GM19023 (cell line): Measurements from ENCODE around the gene TMEM238.
A peak's percentile ranks its signal among the peaks of the same experiment; 100 is the strongest.
"Not testable (repeated sequence)": the region's sequence is repeated elsewhere in the genome, so short reads cannot be mapped to it uniquely, and the experiment has no call there.

ENCODE experiments used
- ATAC-seq: cut with Tn5 transposase; IDR thresholded peaks from one replicate; pipeline ENCODE4 v1.9.1; 2021; ENCODE audit warnings: mild to moderate bottlenecking, moderate library complexity; ENCODE audit not compliant: unreplicated experiment

Gene TMEM238

GRCh38 chr19:55402509-55402908 is 18.4 kb upstream of the TMEM238 start:
- no peak for ATAC-seq

- ATAC-seq, result not testable (repeated sequence)
Measured at GRCh38 chr19:55401390-55401789, 17.3 kb upstream of the TMEM238 start.

GRCh38 chr19:55400281-55401087 is 16.4 kb upstream of the TMEM238 start:
- ATAC-seq, result no peak

- no peak for ATAC-seq
Measured at GRCh38 chr19:55398200-55398925, 14.3 kb upstream of the TMEM238 start.

- no peak for ATAC-seq
Measured at GRCh38 chr19:55392820-55393761, 9.0 kb upstream of the TMEM238 start.

- no peak for ATAC-seq
Measured at GRCh38 chr19:55391702-55392615, 7.9 kb upstream of the TMEM238 start.

- ATAC-seq, result no peak
Measured at GRCh38 chr19:55391191-55391670, 7.1 kb upstream of the TMEM238 start.

GRCh38 chr19:55390461-55390880 is 6.4 kb upstream of the TMEM238 start:
- no peak for ATAC-seq

- ATAC-seq, result no peak
Measured at GRCh38 chr19:55389386-55390317, 5.6 kb upstream of the TMEM238 start.

GRCh38 chr19:55387736-55388497 is 3.8 kb upstream of the TMEM238 start:
- no peak for ATAC-seq

- no peak for ATAC-seq
Measured at GRCh38 chr19:55386493-55386971, 2.4 kb upstream of the TMEM238 start.

- ATAC-seq, result peak; percentile 69
Measured at GRCh38 chr19:55385724-55386492, 1.8 kb upstream of the TMEM238 start, which contains the start of gene RPL28. Gene RPL28 (plus strand): TSS chr19:55385932. CDS start chr19:55386358, 426 bp downstream.

- ATAC-seq, result peak; percentile 52
Measured at GRCh38 chr19:55384920-55385723, 1.0 kb upstream of the TMEM238 start.

GRCh38 chr19:55383279-55384130 is 587 bp downstream of the TMEM238 start:
- no peak for ATAC-seq

- no peak for ATAC-seq
Measured at GRCh38 chr19:55382522-55383054, 1.5 kb downstream of the TMEM238 start.
